Kidney (tissue), 14 donors: ENCODE data around the gene MAP3K13. TPM values are rescaled to one million over a fixed set of nuclear protein-coding genes. Genes with fewer than 3 reads are reported as not detected.

ENCODE experiments used
- DNase-seq, 5 donors: peaks; one replicate each; pipeline ENCODE4 v3.0.0-alpha.2; 2013 to 2020
- FAIRE-seq: peaks from 2 replicates; lab custom pipeline; 2012; peaks lifted over from hg19 to GRCh38; lab: Jason Lieb, UNC
- H3K27ac ChIP-seq, 2 donors: one replicate each; pipeline ENCODE4 v1.7.0; 2013; ENCODE audit warnings: low read depth in 2 of 2, low read length in 2 of 2, inconsistent platforms in 1 of 2
- H3K27me3 ChIP-seq: one replicate; pipeline ENCODE4 v1.7.1; 2013; ENCODE audit warnings: low read length, inconsistent platforms; ENCODE audit not compliant: control insufficient read depth, insufficient read depth
- H3K36me3 ChIP-seq, 3 donors: one replicate each; pipeline versions ENCODE4 v1.7.0 to v1.7.1; 2013; ENCODE audit warnings: low read length in 3 of 3, control low read depth in 1 of 3, inconsistent platforms in 1 of 3; ENCODE audit not compliant: insufficient read depth in 3 of 3, control insufficient read depth in 2 of 3
- H3K4me1 ChIP-seq, 3 donors: one replicate each; pipeline versions ENCODE4 v1.7.0 to v1.7.1; 2013; ENCODE audit warnings: low read length in 3 of 3, inconsistent platforms in 1 of 3, low read depth in 1 of 3; ENCODE audit not compliant: control insufficient read depth in 2 of 3, insufficient read depth in 2 of 3
- H3K4me3 ChIP-seq, 3 donors: one replicate each; pipeline versions ENCODE4 v1.7.0 to v1.8.1; 2013; ENCODE audit warnings: low read length in 3 of 3, control low read depth in 1 of 3, inconsistent platforms in 1 of 3
- H3K9ac ChIP-seq, 3 donors: one replicate each; pipeline versions ENCODE4 v1.7.0 to v1.7.1; 2013; ENCODE audit warnings: low read length in 3 of 3, control low read depth in 1 of 3, inconsistent platforms in 1 of 3
- H3K9me3 ChIP-seq, 3 donors: one replicate each; pipeline versions ENCODE4 v1.7.0 to v1.7.1; 2013; ENCODE audit warnings: low read length in 3 of 3, control low read depth in 1 of 3, inconsistent platforms in 1 of 3; ENCODE audit not compliant: control insufficient read depth in 2 of 3, insufficient read depth in 1 of 3
- CTCF ChIP-seq: IDR thresholded peaks from 3 replicates; pipeline ENCODE4 v1.5.1; 2012; ENCODE audit warnings: mild to moderate bottlenecking, moderate library complexity, borderline replicate concordance; ENCODE audit not compliant: insufficient read depth; ENCODE audit errors: extremely low read depth
- intact Hi-C: fragments of 100-400 bp; cut with DNase I; formaldehyde crosslinking; loops from one replicate; pipeline ENCODE4 v1.11.1; 2022
- polyA plus RNA-seq: library from polyadenylated mRNA; stranded (reverse); fragments of 350-450 nt; fragmentation: Illumina TruSeq; extraction: RNeasy Lipid Tissue Mini Kit (QIAGEN cat#74804); gene quantifications from one replicate; pipeline ENCODE4 v1.2.3, GENCODE V29; 2014; ENCODE audit warnings: low read depth, low replicate concordance; ENCODE audit not compliant: insufficient read depth
- total RNA-seq: library from RNA; stranded (reverse); fragmentation: NEBNext Ultra II Directional; extraction: Animal tissue kit (Norgen Biotek cat#: 25700); gene quantifications from one replicate; pipeline ENCODE4 v1.2.1, GENCODE V29; 2021
- donor health status: control.
- donor health status: control.
- donor health status: control.
- donor health status: control.
- donor health status: control.
- donor health status: DM: yes; HTN: yes; CAD: no.
- donor health status: Normal renal cell carcinoma (clear cell type).

MAP3K13 gene
- total and polyA plus RNA-seq, 2 donors from 2014 or later = 33.0 to 44.1 TPM

- FAIRE-seq (no peak), DNase-seq (no peak)
- Histone ChIP-seq H3K36me3 (no peaks in the 10 kb centered on the region), H3K9me3 (no peaks in the 10 kb centered on the region), H3K27ac (no peak overlapping the region), H3K4me3 (no peak overlapping the region), H3K9ac (no peak overlapping the region), H3K4me1 (peaks cover 0 to 2% (median 0%) of the 10 kb centered on the region in 3 donors), H3K27me3 (no peaks in the 10 kb centered on the region)
- intact Hi-C loops = no loop called here
- TF ChIP-seq CTCF = no peak
Measured at GRCh38 chr3:185534511-185534910, 171.6 kb downstream of the MAP3K13 start.

GRCh38 chr3:185537369-185537970, 174.5 kb downstream of the MAP3K13 start:
- DNase-seq = peak in 4 of 5 donors; percentile 48 to 79 (median 64)
- Histone ChIP-seq H3K9ac (no peak overlapping the region), H3K9me3 (no peaks in the 10 kb centered on the region), H3K4me3 (no peak overlapping the region), H3K36me3 (no peaks in the 10 kb centered on the region), H3K27ac (no peak overlapping the region), H3K27me3 (no peaks in the 10 kb centered on the region), H3K4me1 (peaks cover 0 to 2% (median 0%) of the 10 kb centered on the region in 3 donors)
- intact Hi-C loops = no loop called here
- no peak for TF ChIP-seq CTCF
- no peak for FAIRE-seq

Other genes with a start within 250 kb of the MAP3K13 start
- 2.8 TPM for gene C3orf70, start 210.1 kb upstream of the MAP3K13 start, total RNA-seq
- 0.69 TPM for gene C3orf70, start 210.1 kb upstream of the MAP3K13 start, polyA plus RNA-seq
- 27.9 TPM for gene EHHADH, start 109.1 kb upstream of the MAP3K13 start, total RNA-seq
- 60.9 TPM for gene EHHADH, start 109.1 kb upstream of the MAP3K13 start, polyA plus RNA-seq
- 21.0 TPM for gene TMEM41A, start 135.9 kb downstream of the MAP3K13 start, total RNA-seq
- 19.0 TPM for gene TMEM41A, start 135.9 kb downstream of the MAP3K13 start, polyA plus RNA-seq
- gene LIPH, start 189.5 kb downstream of the MAP3K13 start, total RNA-seq = 14.7 TPM
- 3.2 TPM for gene LIPH, start 189.5 kb downstream of the MAP3K13 start, polyA plus RNA-seq
- 29.6 TPM for gene SENP2, start 223.2 kb downstream of the MAP3K13 start, total RNA-seq
- gene SENP2, start 223.2 kb downstream of the MAP3K13 start, polyA plus RNA-seq = 10.8 TPM